CD4-positive, alpha-beta T cell treated with Interleukin-21 for 1 hour (primary cell): ENCODE measurements around the gene MRAP2.
"Not testable (repeated sequence)": the region's sequence is repeated elsewhere in the genome, so short reads cannot be mapped to it uniquely, and the experiment has no call there.

Experiments used
- DNase-seq: peaks from one replicate; pipeline ENCODE4 v3.0.0-alpha.2; 2020

The MRAP2 gene

DNA sequence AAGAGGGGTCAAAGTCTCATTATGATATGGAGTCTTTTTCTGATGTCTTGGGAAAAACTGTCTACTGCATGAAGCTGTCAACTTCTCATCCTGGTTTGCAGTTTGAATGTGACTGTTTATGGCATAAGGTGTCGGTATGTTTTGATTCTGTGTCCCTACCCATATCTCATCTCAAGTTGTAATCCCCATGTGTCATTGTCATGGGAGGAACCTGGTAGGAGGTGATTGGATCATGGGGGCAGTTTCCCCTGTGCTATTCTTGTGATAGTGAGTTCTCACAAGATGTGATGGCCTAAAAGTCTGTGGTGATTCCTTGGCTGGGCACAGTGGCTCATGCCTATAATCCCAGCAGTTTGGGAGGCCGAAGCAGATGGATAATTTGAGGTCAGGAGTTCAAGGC, 47.6 kb downstream of the MRAP2 start:
- no peak for DNase-seq

DNA sequence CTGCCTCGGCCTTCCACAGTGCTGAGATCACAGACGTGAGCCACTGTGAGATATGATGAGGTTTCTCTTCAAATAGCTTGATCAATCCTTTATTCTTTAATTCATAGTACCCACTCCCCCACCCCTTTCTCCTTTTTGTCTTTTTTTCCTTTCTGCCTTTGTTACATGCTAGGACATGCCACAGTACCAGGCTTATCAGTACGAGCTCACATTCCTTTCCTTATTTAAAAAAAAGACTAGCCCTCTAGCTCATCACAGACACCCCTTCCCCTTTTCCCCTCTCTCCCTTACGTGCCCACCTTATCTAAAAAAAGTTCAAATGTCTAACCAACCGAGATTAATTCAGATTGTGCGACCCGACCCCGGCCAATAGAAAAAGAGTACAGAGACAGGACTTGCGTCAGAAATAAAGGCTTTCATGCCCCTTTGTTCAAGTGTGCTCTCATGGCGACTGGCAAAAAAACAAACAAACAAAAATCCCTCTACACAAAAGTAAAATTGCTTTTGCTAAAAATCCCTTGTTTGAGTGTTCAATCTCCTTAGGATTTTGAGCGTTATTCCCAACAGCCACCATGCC, 49.2 kb downstream of the MRAP2 start:
- DNase-seq, result no peak

DNA sequence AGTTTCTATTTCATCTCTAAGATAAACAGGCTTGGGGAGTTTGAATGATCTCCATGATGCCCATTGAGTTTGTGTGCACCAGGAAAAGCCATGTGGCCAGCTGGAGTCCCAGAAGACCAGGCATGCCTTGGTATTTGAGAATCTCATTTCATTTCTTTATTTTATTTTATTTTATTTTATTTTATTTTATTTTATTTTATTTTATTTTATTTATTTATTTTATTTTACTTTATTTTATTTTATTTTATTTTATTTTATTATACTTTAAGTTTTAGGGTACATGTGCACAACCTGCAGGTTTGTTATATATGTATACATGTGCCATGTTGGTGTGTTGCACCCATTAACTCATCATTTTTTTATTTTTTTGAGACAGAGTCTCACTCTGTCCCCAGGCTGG, 51.1 kb downstream of the MRAP2 start:
- not testable (repeated sequence) for DNase-seq

DNA sequence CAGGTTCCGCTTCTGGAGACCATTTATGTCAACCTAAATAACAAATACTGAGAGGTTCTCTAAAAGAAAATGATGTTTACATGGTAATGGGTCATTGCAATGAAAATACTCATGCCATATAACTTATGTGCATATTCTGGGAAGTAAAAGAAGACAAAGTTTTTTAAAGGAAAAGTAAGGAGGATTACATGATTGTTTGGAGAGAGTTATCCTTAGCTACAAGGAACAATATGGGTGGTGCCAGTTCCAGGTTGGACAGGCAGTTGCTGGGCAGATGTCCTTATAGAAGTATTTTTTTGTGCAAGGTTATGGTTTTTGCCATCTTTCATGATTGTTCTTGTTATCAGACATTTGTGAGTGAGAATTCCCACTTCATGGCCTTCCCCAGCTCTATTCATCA, 52.5 kb downstream of the MRAP2 start:
- no peak for DNase-seq

DNA sequence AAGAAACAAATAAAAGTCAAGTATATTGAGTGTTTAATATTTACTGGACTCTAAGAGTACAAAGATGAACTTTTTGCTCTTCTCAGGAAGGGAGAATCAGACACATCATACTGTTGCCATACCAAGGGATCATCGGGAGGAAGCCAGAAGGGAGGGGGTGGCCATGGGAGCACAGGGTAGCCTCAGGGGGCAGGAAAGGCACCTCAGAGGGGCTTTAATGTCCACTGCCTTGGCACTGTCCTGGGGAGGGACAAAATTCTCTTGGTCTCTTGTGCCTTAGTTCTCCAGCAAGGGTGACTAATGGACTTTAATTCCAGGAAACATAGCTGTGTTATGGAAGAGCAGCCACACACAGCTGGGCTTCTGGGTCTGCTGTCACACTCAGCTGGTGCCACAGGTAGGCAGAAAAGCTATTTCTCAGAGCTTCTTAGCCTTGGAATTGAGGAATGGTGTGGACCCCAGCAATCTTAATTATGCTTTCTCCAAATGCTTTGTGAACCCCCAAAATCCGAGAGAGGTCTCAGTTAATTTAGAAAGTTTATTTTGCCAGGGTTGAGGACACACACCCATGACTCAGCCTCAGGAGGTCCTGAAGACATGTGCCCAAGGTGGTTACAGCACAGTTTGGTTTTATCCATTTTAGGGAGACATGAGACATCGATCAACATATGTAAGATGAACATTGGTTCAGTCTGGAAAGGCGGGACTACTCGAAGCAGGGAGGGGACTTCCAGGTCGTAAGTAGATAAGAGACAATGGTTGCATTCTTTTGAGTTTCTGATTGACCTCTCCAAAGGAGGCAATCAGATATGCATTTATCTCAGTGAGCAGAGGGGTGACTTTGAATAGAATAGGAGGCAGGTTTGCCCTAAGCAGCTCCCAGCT, 53.2 kb downstream of the MRAP2 start:
- no peak for DNase-seq

DNA sequence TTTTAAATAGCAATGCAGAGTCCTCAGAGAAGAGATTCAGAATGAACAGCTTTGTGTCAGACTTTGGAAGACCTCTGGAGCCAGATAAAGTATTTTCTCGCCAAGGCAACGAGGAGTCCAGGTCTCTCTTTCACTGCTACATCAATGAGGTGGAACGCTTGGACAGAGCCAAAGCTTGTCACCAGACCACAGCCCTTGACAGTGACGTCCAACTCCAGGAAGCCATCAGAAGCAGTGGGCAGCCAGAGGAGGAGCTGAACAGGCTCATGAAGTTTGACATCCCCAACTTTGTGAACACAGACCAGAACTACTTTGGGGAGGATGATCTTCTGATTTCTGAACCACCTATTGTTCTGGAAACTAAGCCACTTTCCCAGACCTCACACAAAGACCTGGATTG, 55.5 kb downstream of the MRAP2 start:
- no peak for DNase-seq

DNA sequence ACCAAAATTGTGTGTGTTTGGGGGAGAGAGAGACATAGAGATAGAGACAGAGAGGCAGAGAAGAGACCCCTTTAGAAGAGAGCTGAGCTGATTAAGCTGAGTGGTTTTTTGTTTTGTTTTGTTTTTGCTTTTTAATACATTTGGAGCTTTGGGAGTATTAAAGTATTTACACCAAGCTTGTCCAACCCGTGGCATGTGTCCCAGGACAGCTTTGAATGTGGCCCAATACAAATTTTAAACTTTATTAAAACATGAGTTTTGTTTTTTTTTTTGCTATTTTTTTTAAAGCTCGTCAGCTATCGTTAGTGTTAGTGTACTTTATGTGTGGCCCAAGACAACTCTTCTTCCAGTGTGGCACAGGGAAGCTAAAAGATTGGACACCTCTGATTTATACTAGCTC, 56.0 kb downstream of the MRAP2 start:
- DNase-seq, result no peak

DNA sequence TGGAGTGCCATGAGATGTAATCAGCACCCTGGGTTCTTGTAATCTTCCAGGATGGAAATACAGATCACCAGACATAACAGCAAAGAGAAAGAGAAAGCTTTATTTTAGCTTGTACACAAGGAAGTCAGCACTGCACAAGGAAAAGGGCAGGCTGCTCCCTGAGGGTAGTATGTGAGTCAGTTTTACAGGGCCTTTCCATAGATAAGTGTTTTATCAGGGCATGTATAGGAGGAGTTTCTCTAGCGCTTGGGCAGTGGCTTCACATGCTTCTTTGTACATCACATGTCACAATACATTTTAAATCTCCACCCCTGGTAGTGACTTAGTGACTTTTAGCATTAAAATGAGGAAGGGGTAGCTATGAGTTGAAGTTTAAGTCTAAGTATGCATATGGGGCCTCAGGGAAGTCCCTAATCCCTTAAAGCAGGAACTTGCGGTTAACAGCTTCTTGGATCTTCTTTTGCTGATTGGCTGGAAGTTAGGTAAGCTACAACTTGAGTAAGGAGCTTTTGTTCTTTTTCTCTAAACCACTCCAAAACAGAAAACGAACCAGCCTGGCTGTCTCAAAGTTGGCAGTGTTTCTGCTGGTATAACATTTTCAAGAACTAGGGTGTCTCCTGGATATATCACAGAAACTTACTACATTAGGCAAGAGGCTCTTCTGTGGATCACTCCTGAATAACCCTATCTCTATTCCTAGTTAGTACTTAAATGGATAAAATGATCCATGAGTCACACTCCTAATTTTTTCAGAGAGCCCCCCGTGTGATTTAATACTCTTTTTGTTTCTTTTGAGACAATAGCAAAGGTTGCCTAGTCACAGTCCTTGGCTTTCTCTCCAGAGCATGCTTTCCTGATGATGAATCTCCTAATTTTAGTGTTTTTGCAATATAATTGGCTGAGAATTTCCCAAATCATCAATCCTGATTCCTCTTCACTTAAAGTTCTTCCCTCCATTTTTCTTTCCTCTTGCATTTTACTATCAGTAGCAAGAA, 60.2 kb downstream of the MRAP2 start:
- no peak for DNase-seq

DNA sequence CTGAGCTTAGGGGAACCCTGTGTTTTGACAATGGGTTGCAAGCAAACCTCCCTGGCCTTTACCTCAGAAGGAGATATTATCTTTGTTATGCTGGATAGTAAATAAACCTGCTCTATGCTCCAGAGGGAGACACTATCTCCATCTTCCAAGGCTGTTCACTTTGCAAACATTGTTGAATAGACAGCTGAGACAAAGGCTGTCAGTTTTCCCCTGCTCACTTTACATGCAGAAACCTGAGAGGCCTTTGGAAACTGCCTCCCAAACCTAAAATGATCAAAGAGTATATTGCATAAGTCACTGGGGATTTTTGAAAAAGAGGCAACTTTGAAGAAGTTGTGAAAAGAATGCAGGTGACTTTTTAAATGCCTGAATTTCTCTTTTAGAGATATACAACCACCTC, 61.6 kb downstream of the MRAP2 start:
- no peak for DNase-seq

DNA sequence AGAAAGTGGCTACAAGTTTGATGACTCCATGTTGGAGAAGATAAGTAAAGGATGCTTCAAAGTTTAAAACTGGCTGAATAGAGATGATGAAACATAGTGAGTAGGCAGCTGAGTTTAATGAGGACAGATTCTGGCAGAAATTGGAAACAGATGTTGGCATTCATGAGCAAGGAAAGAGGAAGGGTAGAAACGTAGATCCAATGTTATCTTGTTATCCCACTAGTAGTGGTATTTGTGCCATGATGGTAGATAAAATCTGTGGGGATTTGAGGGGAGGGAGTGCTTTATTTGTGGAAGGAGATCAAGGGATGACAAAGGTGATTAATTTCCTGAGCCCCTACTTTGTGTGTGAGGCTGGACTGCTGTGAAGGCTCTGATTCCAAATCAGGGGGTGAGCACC, 69.5 kb downstream of the MRAP2 start:
- DNase-seq, result no peak

DNA sequence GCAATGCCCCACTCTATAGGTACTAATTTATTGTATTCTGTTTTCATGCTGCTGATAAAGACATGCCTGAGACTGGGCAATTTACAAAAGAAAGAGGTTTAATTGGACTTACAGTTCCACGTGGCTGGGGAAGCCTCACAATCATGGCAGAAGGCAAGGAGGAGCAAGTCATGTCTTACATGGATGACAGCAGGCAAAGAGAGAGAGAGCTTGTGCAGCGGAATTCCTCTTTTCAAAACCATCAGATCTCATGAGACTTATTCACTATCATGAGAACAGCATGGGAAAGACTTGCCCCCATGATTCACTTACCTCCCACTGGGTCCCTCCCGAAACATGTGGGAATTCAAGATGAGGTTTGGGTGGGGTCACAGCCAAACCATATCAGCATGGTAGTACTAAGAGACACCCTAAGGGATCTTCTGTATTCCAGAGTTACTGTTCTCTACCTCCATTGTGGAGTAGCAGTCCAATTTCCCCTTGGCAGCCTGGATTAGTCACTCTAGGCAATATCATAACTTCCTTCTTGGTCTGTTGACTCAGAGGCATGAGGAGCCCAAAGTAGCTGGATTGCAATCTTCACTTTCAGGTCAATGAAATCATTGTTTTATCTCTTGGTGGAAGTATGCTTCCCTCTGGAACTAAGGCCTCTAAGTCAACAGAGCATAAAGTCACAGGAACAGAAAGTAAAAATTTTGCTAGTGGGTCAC, 71.8 kb downstream of the MRAP2 start:
- not testable (repeated sequence) for DNase-seq

DNA sequence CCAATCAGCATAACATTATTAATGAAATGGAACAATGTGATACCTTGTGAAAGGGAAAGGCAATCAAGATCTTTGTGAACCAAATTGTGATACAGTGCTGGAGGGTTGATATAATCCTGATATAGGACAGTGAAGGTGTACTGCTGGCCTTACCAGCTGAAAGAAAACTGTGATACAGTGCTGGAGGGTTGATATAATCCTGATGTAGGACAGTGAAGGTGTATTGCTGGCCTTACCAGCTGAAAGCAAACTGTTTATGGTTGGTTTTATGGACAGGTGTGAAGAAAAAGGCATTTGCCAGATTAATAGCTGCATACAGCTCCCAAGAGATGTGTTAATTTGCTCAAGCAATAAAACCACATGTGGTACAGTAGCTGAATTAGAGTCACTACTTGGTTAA, 73.9 kb downstream of the MRAP2 start:
- no peak for DNase-seq

DNA sequence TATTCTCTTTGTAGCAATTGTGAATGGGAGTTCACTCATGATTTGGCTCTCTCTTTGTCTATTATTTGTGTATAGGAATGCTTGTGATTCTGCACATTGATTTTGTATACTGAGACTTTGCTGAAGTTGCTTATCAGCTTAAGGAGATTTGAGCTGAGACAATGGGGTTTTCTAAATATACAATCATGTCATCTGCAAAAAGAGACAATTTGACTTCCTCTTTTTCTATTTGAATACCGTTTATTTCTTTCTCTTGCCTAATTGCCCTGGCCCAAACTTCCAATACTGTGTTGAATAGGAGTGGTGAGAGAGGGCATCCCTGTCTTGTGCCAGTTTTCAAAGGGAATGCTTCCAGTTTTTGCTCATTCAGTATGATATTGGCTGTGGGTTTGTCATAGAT, 77.8 kb downstream of the MRAP2 start:
- not testable (repeated sequence) for DNase-seq

DNA sequence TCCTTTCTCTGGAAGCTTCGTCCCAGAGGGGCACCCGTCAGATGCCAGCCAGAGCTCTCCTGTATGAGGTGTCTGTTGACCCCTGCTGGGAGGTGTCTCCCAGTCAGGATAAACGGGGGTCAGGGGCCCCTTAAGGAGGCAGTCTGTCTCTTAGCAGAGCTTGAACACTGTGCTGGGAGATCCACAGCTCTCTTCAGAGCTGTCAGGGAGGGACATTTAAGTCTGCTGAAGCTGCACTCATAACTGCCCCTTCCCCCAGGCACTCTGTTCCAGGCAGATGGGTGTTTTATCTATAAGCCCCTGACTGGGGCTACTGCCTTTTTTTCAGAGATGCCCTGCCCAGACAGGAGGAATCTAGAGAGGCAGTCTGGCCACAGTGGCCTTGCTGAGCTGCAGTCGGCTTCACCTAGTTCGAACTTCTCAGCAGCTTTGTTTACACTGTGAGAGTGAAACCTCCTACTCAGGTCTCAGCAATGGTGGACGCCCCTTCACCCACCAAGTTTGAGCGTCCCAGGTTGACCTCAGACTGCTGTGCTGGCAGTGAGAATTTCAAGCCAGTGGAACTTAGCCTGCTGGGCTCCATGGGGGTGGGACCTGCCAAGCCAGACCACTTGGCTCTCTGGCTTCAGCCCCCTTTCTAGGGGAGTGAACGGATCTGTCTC, 81.5 kb downstream of the MRAP2 start:
- DNase-seq, result not testable (repeated sequence)

DNA sequence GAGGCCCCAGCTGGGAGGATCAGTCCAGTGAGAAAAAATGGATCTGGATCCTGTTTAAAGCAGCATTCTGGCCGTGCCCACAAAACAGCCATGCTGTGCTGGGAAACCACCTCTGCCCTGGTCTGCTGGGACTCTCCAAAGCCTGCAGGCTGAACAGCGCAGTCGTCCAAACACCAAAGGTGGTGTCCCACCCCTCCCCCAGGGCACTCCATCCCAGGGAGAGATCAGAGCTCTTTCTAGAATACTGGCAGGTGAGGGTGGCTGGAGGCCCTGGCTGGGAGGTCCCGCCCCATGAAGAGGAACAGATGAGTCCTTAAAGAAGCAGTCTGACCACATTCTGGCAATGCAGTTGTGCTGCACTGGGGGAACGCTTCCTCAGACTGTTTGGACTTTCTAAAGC, 84.6 kb downstream of the MRAP2 start:
- no peak for DNase-seq

DNA sequence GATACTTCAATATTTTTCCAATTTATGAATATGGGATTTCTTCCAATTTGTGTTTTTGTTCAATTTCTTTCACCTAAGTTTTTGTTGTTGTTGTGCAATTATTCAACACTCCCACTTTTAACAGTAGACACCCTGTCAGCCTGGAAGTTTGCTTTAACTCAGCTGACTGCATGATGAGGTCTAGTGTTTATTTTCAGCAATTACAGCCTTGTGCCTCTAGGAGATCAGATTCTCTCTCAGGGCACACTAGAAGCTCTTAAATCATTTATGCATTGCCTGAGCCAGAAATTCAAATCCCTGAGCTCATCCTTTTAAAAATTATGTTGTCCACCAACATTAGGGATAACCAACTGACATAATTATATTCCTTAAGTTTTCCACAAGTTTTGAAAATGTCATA, 85.7 kb downstream of the MRAP2 start:
- DNase-seq, result no peak

DNA sequence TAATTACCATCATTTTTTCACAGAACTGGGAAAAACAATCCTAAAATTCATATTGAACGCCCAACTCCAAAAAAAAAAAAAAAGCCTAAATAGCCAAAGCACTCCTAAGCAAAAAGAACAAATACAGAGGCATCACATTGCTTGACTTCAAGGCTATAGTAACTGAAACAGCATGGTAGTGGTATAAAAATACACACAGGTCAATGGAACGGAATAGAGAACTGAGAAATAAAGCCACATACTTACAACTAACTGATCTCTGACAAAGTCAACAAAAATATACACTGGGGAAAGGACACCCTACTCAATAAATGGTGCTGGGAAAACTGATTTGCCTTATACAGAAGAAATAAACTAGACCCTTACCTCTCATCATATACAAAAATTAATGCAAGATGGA, 89.6 kb downstream of the MRAP2 start:
- no peak for DNase-seq

DNA sequence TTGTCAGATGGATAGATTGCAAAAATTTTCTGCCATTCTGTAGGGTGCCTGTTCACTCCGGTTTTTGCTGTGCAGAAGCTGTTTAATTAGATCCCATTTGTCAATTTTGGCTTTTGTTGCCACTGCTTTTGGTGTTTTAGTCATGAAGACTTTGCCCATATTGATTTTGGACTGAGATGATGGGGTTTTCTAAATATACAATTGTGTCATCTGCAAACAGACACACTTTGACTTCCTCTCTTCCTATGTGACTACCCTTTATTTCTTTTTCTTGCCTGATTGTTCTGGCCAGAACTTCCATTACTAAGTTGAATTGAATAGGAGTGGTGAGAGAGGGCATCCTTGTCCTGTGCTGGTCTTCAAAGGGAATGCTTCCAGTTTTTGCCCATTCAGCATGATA, 96.0 kb downstream of the MRAP2 start:
- not testable (repeated sequence) for DNase-seq

DNA sequence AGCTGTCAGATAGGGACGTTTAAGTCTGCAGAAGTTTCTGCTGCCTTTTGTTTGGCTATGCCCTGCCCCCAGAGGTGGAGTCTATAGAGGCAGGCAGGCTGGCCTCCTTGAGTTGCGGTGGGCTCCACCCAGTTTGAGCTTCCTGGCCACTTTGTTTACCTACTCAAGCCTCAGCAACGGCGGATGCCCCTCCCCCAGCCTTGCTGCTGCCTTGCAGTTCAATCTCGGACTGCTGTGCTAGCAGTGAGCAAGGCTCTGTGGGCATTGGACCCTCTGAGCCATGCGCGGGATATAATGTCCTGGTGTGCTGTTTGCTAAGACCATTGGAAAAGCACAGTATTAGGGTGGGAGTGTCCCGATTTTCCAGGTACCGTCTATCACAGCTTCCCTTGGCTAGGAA, 99.8 kb downstream of the MRAP2 start:
- not testable (repeated sequence) for DNase-seq

DNA sequence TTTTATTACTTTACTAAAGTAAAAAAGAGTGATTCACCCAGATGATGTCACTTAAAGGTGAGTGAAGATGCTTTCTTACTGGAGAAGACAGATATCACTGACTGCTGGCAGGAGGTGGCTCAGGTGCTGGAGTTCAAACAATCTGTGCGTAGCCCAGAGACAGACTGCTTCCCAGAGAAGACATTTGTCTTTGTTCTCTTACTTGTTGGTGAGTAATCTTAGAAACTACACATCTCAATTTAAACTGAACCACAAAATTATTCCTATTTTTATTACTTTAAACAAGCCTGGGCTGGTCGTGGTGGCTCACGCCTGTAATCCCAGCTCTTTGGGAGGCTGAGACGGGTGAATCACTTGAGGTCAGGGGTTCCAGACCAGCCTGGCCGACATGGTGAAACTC, 101.7 kb downstream of the MRAP2 start:
- no peak for DNase-seq

DNA sequence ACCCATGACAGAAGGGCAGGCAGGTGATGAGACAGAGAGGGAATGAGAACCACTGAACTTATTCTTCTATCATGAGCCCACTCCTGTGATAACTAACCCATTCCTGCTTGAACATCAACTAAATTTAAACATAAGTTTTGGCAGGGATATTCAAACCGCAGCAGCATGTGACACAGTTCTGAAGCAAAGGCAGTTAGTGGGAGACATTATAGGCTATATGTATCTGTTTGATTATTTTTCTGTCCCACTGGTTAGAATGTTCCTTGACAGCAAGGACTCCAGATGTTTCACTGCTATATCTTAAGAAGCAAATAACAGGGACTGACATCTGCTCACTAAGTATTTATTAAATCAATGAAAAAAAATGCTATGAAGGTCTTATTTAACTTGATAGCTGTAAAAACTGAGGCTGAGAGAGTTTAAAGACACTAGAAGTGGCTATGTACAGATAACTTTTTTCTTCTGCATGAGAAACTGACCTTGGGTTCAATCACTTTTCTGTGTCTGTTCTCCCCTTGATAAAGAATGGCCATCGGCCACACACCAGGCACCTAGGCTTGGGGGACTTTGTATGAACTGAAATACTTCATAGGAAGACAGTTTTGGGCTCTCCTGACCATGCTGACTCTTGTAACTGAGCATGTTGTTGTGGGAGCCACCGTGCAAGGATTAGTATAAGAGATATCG, 102.9 kb downstream of the MRAP2 start:
- no peak for DNase-seq

DNA sequence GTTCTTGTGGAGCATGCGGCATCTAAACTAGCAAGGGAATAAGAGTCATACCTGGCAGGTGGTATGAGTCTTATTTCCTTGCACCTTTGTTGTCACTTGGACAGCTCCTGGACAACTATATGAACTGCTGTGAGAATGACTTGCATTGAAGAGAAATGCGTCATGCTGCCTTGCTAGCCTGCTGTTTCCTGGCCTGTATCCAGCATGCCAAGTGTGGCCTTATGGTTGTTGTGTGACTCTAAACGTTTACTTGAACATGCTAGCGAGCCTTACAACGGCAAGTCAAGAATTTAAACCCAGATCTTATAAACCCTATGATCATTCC, 103.4 kb downstream of the MRAP2 start:
- DNase-seq, result no peak
